CD4-positive, alpha-beta T cell treated with Interleukin-4 for 4 hours (primary cell): Measurements from ENCODE around the gene TNNT3.
"Not testable (repeated sequence)": the region's sequence is repeated elsewhere in the genome, so short reads cannot be mapped to it uniquely, and the experiment has no call there.

Experiments used
- DNase-seq: peaks from one replicate; pipeline ENCODE4 v3.0.0-alpha.2; 2020

TNNT3 gene

GRCh38 chr11:1919391-1920127 lies at the start of gene TNNT3:
TSS of gene TNNT3 (plus strand) at chr11:1919703. CDS start at chr11:1922875, 3,172 bp downstream.
- DNase-seq = no peak

- no peak for DNase-seq
These were observed 49.2 kb upstream of the TNNT3 start for GRCh38 chr11:1870326-1870696.

GRCh38 chr11:1870721-1871466 lies 48.6 kb upstream of the TNNT3 start:
- peak; percentile 44 for DNase-seq

GRCh38 chr11:1871531-1871930 lies 48.0 kb upstream of the TNNT3 start:
- no peak for DNase-seq

GRCh38 chr11:1872267-1872985 lies 47.1 kb upstream of the TNNT3 start:
- DNase-seq = no peak

GRCh38 chr11:1873048-1873812 lies 46.3 kb upstream of the TNNT3 start:
- DNase-seq = no peak

GRCh38 chr11:1873813-1874150 lies 45.7 kb upstream of the TNNT3 start:
- DNase-seq = not testable (repeated sequence)

- DNase-seq = not testable (repeated sequence)
These were observed 44.9 kb upstream of the TNNT3 start for GRCh38 chr11:1874441-1875092.

GRCh38 chr11:1875093-1875850 lies 44.2 kb upstream of the TNNT3 start:
- DNase-seq = no peak

- DNase-seq = not testable (repeated sequence)
These were observed 43.6 kb upstream of the TNNT3 start for GRCh38 chr11:1875851-1876301.

- DNase-seq = no peak
These were observed 43.0 kb upstream of the TNNT3 start for GRCh38 chr11:1876361-1877063.

- DNase-seq = no peak
These were observed 42.0 kb upstream of the TNNT3 start for GRCh38 chr11:1877211-1878136.

- no peak for DNase-seq
These were observed 41.1 kb upstream of the TNNT3 start for GRCh38 chr11:1878137-1879031.

GRCh38 chr11:1879342-1879940 lies 40.1 kb upstream of the TNNT3 start:
- DNase-seq = no peak

GRCh38 chr11:1879941-1880720 lies 39.4 kb upstream of the TNNT3 start:
- no peak for DNase-seq

GRCh38 chr11:1880746-1881441 lies 38.6 kb upstream of the TNNT3 start:
- no peak for DNase-seq
